ENCODE results near the gene PCDHB14. TPM values are rescaled to one million over a fixed set of nuclear protein-coding genes. Genes with fewer than 3 reads are reported as not detected.
"Not testable (repeated sequence)": the region's sequence is repeated elsewhere in the genome, so short reads cannot be mapped to it uniquely, and the experiment has no call there.

Gene PCDHB14
- total RNA-seq, 8 experiments from 2014 or later = 1.2 to 16.7 (median 6.5) TPM

DNA sequence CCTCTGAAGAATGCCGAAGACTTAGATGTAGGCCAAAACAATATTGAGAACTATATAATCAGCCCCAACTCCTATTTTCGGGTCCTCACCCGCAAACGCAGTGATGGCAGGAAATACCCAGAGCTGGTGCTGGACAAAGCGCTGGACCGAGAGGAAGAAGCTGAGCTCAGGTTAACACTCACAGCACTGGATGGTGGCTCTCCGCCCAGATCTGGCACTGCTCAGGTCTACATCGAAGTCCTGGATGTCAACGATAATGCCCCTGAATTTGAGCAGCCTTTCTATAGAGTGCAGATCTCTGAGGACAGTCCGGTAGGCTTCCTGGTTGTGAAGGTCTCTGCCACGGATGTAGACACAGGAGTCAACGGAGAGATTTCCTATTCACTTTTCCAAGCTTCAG lies 8.6 kb upstream of the PCDHB14 start:
- in situ Hi-C loops (cut with MboI; ENCODE audit: low pct_unique_long_range_greater_than_20kb in 2 of 9, low sequenced_read_pairs in 9 of 9, unreplicated experiment in 9 of 9) = loop anchor here in 3 of 9 experiments (25.0 kb wide), 1 partner anchor 348 kb away; no protein-coding TSS in a partner anchor
- not testable (repeated sequence) for H3K27ac ChIP-seq; H3K4me1 ChIP-seq (replicated peaks in 1 of 2); H3K4me3 ChIP-seq; ATAC-seq (replicated peaks in 6 of 8)
- WGBS, 10 experiments = 30 to 100% (median 67%) methylated on average over 2 to 5 of the region's 12 CpGs; no CpG with 5 or more reads in 6 of the 10 experiments

GRCh38 chr5:141215504-141215903 lies 7.6 kb upstream of the PCDHB14 start:
- H3K27ac ChIP-seq; ATAC-seq (replicated peaks in 6 of 8); H3K4me3 ChIP-seq; H3K4me1 ChIP-seq (replicated peaks in 1 of 2): not testable (repeated sequence)
- WGBS, 10 experiments = 0 to 100% (median 40%) methylated on average over 1 to 11 of the region's 40 CpGs; no CpG with 5 or more reads in 5 of the 10 experiments
- in situ Hi-C loops (cut with MboI; ENCODE audit: low pct_unique_long_range_greater_than_20kb in 2 of 9, low sequenced_read_pairs in 9 of 9, unreplicated experiment in 9 of 9) = loop anchor here in 3 of 9 experiments (25.0 kb wide), 1 partner anchor 347 kb away; no protein-coding TSS in a partner anchor

DNA sequence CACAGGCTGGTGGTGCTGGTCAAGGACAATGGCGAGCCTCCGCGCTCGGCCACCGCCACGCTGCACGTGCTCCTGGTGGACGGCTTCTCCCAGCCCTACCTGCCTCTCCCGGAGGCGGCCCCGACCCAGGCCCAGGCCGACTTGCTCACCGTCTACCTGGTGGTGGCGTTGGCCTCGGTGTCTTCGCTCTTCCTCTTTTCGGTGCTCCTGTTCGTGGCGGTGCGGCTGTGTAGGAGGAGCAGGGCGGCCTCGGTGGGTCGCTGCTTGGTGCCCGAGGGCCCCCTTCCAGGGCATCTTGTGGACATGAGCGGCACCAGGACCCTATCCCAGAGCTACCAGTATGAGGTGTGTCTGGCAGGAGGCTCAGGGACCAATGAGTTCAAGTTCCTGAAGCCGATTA lies 7.1 kb upstream of the PCDHB14 start:
- not testable (repeated sequence) for H3K4me1 ChIP-seq (replicated peaks in 1 of 2); H3K27ac ChIP-seq; ATAC-seq (replicated peaks in 6 of 8); H3K4me3 ChIP-seq
- 0 to 71% methylated on average over 1 to 2 of the region's 26 CpGs; no CpG with 5 or more reads in 8 of the 10 experiments for WGBS, 10 experiments
- in situ Hi-C loops (cut with MboI; ENCODE audit: low pct_unique_long_range_greater_than_20kb in 2 of 9, low sequenced_read_pairs in 9 of 9, unreplicated experiment in 9 of 9) = loop anchor here in 3 of 9 experiments (25.0 kb wide), 1 partner anchor 346 kb away; no protein-coding TSS in a partner anchor

- not testable (repeated sequence) for H3K4me1 ChIP-seq (replicated peaks in 1 of 2); ATAC-seq (replicated peaks in 6 of 8); H3K27ac ChIP-seq
- no CpG with 5 or more reads among the region's 40 CpGs for WGBS, 10 experiments
- peak overlapping the region in 1 of 5 donors; percentile 17 for H3K4me3 ChIP-seq
- in situ Hi-C loops (cut with MboI; ENCODE audit: low pct_unique_long_range_greater_than_20kb in 2 of 9, low sequenced_read_pairs in 9 of 9, unreplicated experiment in 9 of 9) = loop anchor here in 3 of 9 experiments (25.0 kb wide), 1 partner anchor 337 kb away; no protein-coding TSS in a partner anchor
These were observed 1.7 kb downstream of the PCDHB14 start for GRCh38 chr5:141224844-141225243.

- in situ Hi-C loops (cut with MboI; ENCODE audit: low pct_unique_long_range_greater_than_20kb in 2 of 9, low sequenced_read_pairs in 9 of 9, unreplicated experiment in 9 of 9); H3K27ac ChIP-seq; ATAC-seq (replicated peaks in 6 of 8); H3K4me1 ChIP-seq (replicated peaks in 1 of 2); H3K4me3 ChIP-seq: not testable (repeated sequence)
- 23 to 83% (median 68%) methylated on average over 1 to 3 of the region's 30 CpGs; no CpG with 5 or more reads in 7 of the 10 experiments for WGBS, 10 experiments
These were observed 2.3 kb downstream of the PCDHB14 start for GRCh38 chr5:141225421-141225820.

GRCh38 chr5:141234109-141234667 lies 11.0 kb downstream of the PCDHB14 start:
- peak overlapping the region in 1 of 2 donors; percentile 57 for H3K27ac ChIP-seq
- in situ Hi-C loops (cut with MboI; ENCODE audit: low pct_unique_long_range_greater_than_20kb in 2 of 9, low sequenced_read_pairs in 9 of 9, unreplicated experiment in 9 of 9) = no loop called here
- no peaks in the 10 kb centered on the region for H3K4me1 ChIP-seq (replicated peaks in 1 of 2)
- no peak for ATAC-seq (replicated peaks in 6 of 8)
- peak overlapping the region in 2 of 5 donors; percentile 30 to 48 for H3K4me3 ChIP-seq
- WGBS, 10 experiments = 0 to 86% (median 6%) methylated on average over 1 to 15 of the region's 15 CpGs

DNA sequence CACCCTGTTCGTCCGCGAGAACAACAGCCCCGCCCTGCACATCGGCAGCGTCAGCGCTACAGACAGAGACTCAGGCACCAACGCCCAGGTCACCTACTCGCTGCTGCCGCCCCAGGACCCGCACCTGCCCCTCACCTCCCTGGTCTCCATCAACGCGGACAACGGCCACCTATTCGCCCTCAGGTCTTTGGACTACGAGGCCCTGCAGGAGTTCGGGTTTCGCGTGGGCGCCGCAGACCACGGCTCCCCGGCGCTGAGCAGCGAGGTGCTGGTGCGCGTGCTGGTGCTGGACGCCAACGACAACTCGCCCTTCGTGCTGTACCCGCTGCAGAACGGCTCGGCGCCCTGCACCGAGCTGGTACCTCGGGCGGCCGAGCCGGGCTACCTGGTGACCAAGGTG lies 12.8 kb downstream of the PCDHB14 start:
- in situ Hi-C loops (cut with MboI; ENCODE audit: low pct_unique_long_range_greater_than_20kb in 2 of 9, low sequenced_read_pairs in 9 of 9, unreplicated experiment in 9 of 9); H3K4me1 ChIP-seq (replicated peaks in 1 of 2); H3K27ac ChIP-seq; ATAC-seq (replicated peaks in 6 of 8): not testable (repeated sequence)
- WGBS, 10 experiments = 25% methylated on average over 8 of the region's 40 CpGs; no CpG with 5 or more reads in 9 of the 10 experiments
- peak overlapping the region in 1 of 5 donors; percentile 14 for H3K4me3 ChIP-seq

GRCh38 chr5:141236516-141237313 lies 13.6 kb downstream of the PCDHB14 start:
- in situ Hi-C loops (cut with MboI; ENCODE audit: low pct_unique_long_range_greater_than_20kb in 2 of 9, low sequenced_read_pairs in 9 of 9, unreplicated experiment in 9 of 9) = no loop called here
- H3K4me3 ChIP-seq = no peak overlapping the region
- 14 to 100% (median 40%) methylated on average over 1 to 15 of the region's 32 CpGs for WGBS, 10 experiments
- no peaks in the 10 kb centered on the region for H3K4me1 ChIP-seq (replicated peaks in 1 of 2)
- no peak for ATAC-seq (replicated peaks in 6 of 8)
- H3K27ac ChIP-seq = no peak overlapping the region

- no peaks in the 10 kb centered on the region for H3K4me1 ChIP-seq (replicated peaks in 1 of 2)
- no peak for ATAC-seq (replicated peaks in 6 of 8)
- 5 to 94% (median 61%) methylated on average over 6 to 15 of the region's 43 CpGs; no CpG with 5 or more reads in 6 of the 10 experiments for WGBS, 10 experiments
- in situ Hi-C loops (cut with MboI; ENCODE audit: low pct_unique_long_range_greater_than_20kb in 2 of 9, low sequenced_read_pairs in 9 of 9, unreplicated experiment in 9 of 9) = no loop called here
- no peak overlapping the region for H3K27ac ChIP-seq
- no peak overlapping the region for H3K4me3 ChIP-seq
These were observed 18.4 kb downstream of the PCDHB14 start for GRCh38 chr5:141241496-141241895.

DNA sequence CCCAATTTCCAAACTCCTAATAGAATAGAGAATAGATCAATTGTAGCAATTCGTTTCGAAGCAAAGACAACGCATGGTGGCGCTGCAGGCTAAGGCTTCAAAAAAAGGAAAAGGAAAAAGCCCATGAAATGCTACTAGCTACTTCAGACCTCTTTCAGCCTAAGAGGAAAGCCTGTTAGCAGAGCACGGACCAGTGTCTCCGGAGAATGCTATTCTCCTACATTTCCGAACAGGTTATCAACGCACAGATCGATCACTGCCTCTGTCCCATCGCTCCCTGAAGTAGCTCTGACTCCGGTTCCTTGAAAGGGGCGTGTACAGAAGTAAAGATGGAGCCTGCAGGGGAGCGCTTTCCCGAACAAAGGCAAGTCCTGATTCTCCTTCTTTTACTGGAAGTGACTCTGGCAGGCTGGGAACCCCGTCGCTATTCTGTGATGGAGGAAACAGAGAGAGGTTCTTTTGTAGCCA lies 22.1 kb downstream of the PCDHB14 start, which contains the start of gene PCDHB15:
Gene PCDHB15 (plus strand): TSS at position 146 of the 468 bp plus-strand sequence. CDS start 184 bp downstream, at position 330.
- in situ Hi-C loops (cut with MboI; ENCODE audit: low pct_unique_long_range_greater_than_20kb in 2 of 9, low sequenced_read_pairs in 9 of 9, unreplicated experiment in 9 of 9) = no loop called here
- H3K4me3 ChIP-seq = peak within 1 kb of the TSS in 3 of 5 donors; percentile 19 to 31 (median 25)
- H3K4me1 ChIP-seq (replicated peaks in 1 of 2) = no peaks in the 10 kb centered on the region
- 0 to 85% (median 32%) methylated on average over 3 to 16 of the region's 16 CpGs for WGBS, 10 experiments
- no peak within 1 kb of the TSS for H3K27ac ChIP-seq
- peak in 3 of 8 experiments; percentile 33 to 62 (median 45) for ATAC-seq (replicated peaks in 6 of 8)

- WGBS, 10 experiments = no CpG with 5 or more reads among the region's 42 CpGs
- H3K4me1 ChIP-seq (replicated peaks in 1 of 2); H3K4me3 ChIP-seq; in situ Hi-C loops (cut with MboI; ENCODE audit: low pct_unique_long_range_greater_than_20kb in 2 of 9, low sequenced_read_pairs in 9 of 9, unreplicated experiment in 9 of 9); ATAC-seq (replicated peaks in 6 of 8); H3K27ac ChIP-seq: not testable (repeated sequence)
These were observed 23.8 kb downstream of the PCDHB14 start for GRCh38 chr5:141246971-141247370.

- WGBS, 10 experiments = 0 to 100% (median 71%) methylated on average over 1 to 13 of the region's 34 CpGs; no CpG with 5 or more reads in 3 of the 10 experiments
- ATAC-seq (replicated peaks in 6 of 8); H3K27ac ChIP-seq; in situ Hi-C loops (cut with MboI; ENCODE audit: low pct_unique_long_range_greater_than_20kb in 2 of 9, low sequenced_read_pairs in 9 of 9, unreplicated experiment in 9 of 9); H3K4me1 ChIP-seq (replicated peaks in 1 of 2); H3K4me3 ChIP-seq: not testable (repeated sequence)
These were observed 24.3 kb downstream of the PCDHB14 start for GRCh38 chr5:141247434-141247833.

DNA sequence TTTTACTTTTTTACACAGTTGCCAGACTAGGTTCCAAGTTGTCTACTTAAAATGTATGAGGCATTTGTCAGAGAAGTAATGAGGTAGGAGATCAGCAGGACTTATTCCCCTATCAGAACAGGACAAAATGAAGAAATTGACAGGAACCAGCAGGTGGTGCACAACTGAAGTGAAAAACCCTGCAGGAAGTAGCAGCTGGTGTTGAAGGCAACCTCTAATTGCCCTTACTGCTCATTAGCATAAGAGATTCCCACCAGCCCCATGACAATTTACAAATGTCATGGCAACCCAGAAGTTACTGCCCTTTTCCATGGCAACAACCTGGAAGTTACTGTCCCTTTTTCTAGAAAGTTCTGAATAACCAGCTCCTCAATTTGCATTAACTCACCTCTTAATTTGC lies 27.4 kb downstream of the PCDHB14 start:
- no peak overlapping the region for H3K27ac ChIP-seq
- in situ Hi-C loops (cut with MboI; ENCODE audit: low pct_unique_long_range_greater_than_20kb in 2 of 9, low sequenced_read_pairs in 9 of 9, unreplicated experiment in 9 of 9) = loop anchor here in 1 of 9 experiments (25.0 kb wide), 1 partner anchor 88 kb away; the partner anchor contains the start of genes PCDHB6 and PCDHB7
- no peak for ATAC-seq (replicated peaks in 6 of 8)
- H3K4me3 ChIP-seq = no peak overlapping the region
- H3K4me1 ChIP-seq (replicated peaks in 1 of 2) = no peaks in the 10 kb centered on the region

Data from motor neuron (in vitro differentiated cells).